Muscle layer of duodenum (tissue), 2 donors: ENCODE measurements around the gene PM20D2.
A peak's percentile ranks its signal among the peaks of the same experiment; 100 is the strongest.

Experiments
- H3K27ac ChIP-seq: one replicate; pipeline ENCODE4 v1.7.0; 2013; ENCODE audit warnings: mild to moderate bottlenecking, low read length
- H3K27me3 ChIP-seq: one replicate; pipeline ENCODE4 v1.7.0; 2013; ENCODE audit warnings: low read depth, mild to moderate bottlenecking, control low read depth, low read length
- H3K36me3 ChIP-seq, 2 donors: one replicate each; pipeline ENCODE4 v1.7.0; 2013; ENCODE audit warnings: low read length in 2 of 2, control low read depth in 1 of 2, mild to moderate bottlenecking in 1 of 2; ENCODE audit not compliant: insufficient read depth in 2 of 2, control insufficient read depth in 1 of 2
- H3K4me1 ChIP-seq, 2 donors: one replicate each; pipeline ENCODE4 v1.7.0; 2013; ENCODE audit warnings: low read length in 2 of 2, mild to moderate bottlenecking in 2 of 2, control low read depth in 1 of 2, moderate library complexity in 1 of 2; ENCODE audit not compliant: insufficient read depth in 2 of 2, control insufficient read depth in 1 of 2
- H3K4me3 ChIP-seq, 2 donors: one replicate each; pipeline ENCODE4 v1.7.0; 2013; ENCODE audit warnings: low read length in 2 of 2, low read depth in 1 of 2, mild to moderate bottlenecking in 1 of 2
- H3K9me3 ChIP-seq, 2 donors: one replicate each; pipeline ENCODE4 v1.7.0; 2013; ENCODE audit warnings: low read length in 2 of 2, control low read depth in 1 of 2, mild to moderate bottlenecking in 1 of 2; ENCODE audit not compliant: control insufficient read depth in 1 of 2
- donor health status: healthy.

PM20D2 gene

DNA sequence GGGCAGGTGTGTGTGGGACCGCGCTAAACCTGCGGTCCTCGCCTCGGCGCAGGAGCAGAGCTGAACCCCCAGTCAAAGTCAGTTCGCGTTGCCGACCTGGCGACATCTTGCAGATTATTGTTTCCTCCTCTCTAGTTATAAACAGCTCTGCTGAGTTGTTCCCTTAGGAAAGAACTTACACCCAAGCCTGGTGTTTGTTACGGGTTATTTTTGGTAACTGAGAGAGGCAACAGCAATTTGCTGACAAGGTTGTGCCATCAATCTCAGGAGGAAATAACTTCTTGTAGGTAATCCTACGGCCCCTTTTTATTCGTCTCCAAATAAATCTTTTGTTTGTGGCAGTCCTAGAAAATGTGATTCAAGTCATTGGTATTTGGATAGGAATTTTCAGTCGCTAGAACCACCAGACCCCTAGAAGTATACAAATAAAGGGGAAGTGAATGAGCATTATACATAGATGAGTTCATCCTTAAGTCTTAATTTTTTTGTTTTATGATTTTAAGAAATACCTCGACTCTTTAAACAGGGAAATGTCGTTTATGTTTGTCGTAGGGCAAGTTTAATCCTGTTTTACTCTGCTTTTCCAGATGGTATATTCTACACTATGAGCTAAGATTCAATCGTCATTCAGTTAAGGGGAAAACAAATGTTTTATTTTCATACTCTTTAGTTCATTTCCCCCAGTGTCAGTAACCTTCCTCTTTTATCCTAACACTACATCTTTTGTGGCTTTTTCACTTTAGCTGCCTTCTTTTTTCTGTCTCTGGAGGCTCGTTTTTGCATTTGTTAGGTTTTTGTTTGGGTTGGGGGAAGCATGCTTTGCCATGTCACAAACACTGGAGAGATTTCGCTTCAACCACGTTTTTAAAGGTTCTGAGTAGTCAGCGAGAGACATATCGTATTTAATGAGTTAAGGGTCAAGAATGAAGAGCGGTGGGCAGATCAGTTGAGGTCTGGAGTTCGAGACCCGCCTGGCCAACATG lies 1.2 kb downstream of the PM20D2 start:
- H3K9me3 ChIP-seq, result no peaks in the 10 kb centered on the region
- peak overlapping the region; percentile 89 for H3K27ac ChIP-seq
- H3K36me3 ChIP-seq, result no peaks in the 10 kb centered on the region
- H3K4me3 ChIP-seq, result peak overlapping the region; percentile 67 to 82
- no peaks in the 10 kb centered on the region for H3K4me1 ChIP-seq
- no peaks in the 10 kb centered on the region for H3K27me3 ChIP-seq

DNA sequence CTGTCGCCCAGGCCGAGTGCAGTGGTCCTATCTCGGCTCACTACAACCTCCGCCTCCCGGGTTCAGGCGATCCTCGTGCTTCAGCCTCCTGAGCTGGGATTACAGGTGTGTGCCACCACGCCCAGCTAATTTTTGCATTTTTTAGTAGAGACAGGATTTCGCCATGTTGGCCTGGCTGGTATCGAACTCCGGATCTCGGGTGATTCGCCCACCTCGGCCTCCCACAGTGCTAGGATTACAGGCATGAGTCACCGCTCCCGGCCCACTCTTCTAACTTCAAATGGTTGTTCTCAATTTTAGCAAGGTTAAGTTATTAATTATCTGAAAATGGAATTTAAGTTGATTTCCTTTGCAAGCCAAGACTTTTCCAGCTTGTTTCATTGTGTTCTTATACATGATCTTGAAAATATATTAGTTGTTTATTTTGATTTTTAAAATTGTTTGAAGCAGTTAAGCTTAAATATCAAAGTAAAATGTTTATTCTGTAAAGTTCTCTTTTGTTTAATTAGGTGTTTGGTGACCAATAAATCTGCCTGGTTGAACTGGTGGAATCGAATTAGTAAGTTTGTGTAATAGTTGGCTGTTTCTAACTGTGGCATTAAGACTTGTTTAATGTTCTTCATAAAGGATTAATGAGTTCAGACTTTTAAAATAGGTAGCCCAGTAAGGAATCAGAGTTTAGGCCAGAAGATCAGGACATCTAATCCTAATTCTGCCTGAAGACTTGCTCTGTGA lies 2.3 kb downstream of the PM20D2 start:
- Histone ChIP-seq H3K4me3 (no peak overlapping the region), H3K27ac (peak overlapping the region; percentile 20), H3K9me3 (no peaks in the 10 kb centered on the region), H3K27me3 (no peaks in the 10 kb centered on the region), H3K4me1 (no peaks in the 10 kb centered on the region), H3K36me3 (no peaks in the 10 kb centered on the region)

DNA sequence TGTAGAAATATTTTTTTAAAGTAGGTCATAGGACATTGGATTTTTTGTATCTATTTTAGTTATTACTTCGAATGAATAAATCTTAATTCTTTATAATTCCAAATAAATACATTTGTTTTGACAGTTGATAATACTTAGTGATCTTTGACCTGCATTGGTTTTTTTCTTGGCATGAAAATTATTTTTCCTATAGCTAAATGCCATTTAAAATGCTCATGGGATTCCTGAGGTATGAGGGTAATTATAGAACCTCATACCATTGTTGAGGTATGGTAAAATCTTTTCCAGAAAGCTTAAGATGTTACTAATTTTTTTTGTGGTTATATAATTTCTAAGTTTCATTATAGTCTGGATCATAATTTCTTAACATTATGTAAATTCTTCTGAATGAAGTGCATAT lies 8.3 kb downstream of the PM20D2 start:
- no peaks in the 10 kb centered on the region for H3K27me3 ChIP-seq
- H3K4me3 ChIP-seq, result no peak overlapping the region
- H3K27ac ChIP-seq, result no peak overlapping the region
- peaks cover 1 to 3% of the 10 kb centered on the region in 2 donors for H3K36me3 ChIP-seq
- H3K4me1 ChIP-seq, result no peaks in the 10 kb centered on the region
- no peaks in the 10 kb centered on the region for H3K9me3 ChIP-seq

DNA sequence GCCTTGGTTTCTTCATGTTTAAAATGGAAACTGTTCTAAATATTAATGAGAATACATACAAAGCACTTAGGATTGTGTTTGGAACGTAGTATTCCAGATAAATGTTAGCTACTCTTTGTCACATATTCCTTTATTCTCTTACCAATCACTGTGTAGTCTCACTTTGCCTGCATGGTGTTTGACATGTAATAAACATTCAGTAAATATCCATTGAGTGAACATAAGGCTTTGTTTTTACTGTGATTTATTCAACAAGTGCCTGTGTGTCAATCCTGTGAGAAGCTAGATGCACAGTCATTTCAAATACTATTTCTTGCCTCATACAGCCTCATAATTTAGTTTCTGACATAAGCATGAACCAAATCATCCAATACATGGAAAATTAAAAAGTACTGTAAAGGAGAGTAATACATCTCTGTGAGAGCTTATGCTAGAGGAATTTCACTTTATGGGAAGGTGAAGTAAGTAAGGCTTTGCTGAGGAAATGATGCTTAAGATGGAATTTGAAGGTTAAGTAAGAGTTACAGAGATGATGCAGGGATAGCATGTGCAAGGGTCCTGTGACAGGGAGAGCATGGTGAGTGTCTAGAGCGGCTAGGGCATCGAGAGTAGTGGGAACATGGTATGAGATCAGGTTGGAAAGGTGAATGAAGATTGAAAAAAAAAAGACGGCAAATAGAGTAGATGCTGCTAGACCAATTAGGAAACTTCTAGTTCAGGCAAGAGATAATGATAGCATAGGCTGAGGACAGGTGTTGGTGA lies 14.7 kb downstream of the PM20D2 start:
- Histone ChIP-seq H3K27ac (peak overlapping the region; percentile 78), H3K36me3 (peaks cover 0 to 15% of the 10 kb centered on the region in 2 donors), H3K4me1 (no peaks in the 10 kb centered on the region)

DNA sequence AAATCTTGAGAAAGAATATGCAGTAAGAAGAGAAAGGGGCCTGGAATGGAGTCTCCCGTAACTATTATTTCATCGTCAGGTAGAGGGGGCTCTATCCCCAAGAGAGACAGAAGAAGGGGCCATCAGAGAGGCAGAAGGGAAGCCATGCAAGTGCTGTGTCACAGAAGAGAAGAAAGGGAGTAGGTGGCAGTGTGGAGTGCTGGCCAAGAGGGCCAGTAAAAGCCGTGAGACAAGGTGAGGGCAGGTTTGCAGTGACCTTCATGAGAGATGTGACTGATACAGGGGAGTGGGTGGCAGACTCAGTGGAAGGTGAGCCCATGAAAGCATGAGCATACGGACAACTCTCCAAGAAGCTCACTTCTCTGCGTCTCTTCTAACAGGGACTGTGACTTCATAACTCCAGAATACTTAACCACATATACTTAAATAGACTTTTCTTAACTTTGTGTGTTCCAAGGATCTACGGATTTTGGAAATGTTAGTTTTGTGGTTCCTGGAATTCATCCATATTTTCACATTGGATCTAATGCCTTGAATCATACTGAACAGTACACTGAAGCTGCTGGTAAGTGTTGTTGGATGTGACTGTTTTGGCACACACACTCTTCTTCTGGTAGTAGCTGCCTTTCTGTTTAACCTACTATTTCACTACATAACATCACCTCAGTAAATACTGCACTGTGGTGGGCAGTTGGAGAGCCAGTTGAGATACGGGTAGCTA lies 15.6 kb downstream of the PM20D2 start:
- peak overlapping the region; percentile 78 for H3K27ac ChIP-seq
- peak overlapping the region in 1 of 2 donors; percentile 42 for H3K4me3 ChIP-seq
- H3K9me3 ChIP-seq, result no peaks in the 10 kb centered on the region
- H3K36me3 ChIP-seq, result peaks cover 0 to 15% of the 10 kb centered on the region in 2 donors
- no peaks in the 10 kb centered on the region for H3K27me3 ChIP-seq
- H3K4me1 ChIP-seq, result no peaks in the 10 kb centered on the region

More for the DNA sequence above, 14.7 kb downstream of the PM20D2 start:
- H3K27me3 ChIP-seq, result no peaks in the 10 kb centered on the region
- no peaks in the 10 kb centered on the region for H3K9me3 ChIP-seq
- H3K4me3 ChIP-seq, result peak overlapping the region in 1 of 2 donors; percentile 15

DNA sequence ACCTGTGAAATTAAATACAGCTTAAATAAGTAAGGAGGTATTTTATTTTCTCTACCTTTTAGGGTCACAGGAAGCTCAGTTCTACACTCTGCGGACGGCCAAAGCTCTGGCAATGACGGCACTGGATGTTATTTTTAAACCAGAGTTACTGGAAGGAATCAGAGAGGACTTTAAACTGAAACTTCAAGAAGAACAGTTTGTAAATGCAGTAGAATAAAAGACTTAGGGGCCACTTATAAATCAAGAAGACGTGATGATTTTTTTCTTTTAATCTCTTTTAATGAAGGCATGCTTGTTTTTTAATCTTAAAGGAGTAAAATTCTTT lies 16.2 kb downstream of the PM20D2 start:
- Histone ChIP-seq H3K36me3 (peaks cover 0 to 15% of the 10 kb centered on the region in 2 donors), H3K9me3 (no peaks in the 10 kb centered on the region), H3K4me1 (no peaks in the 10 kb centered on the region), H3K4me3 (no peak overlapping the region), H3K27ac (peak overlapping the region; percentile 78), H3K27me3 (no peaks in the 10 kb centered on the region)

DNA sequence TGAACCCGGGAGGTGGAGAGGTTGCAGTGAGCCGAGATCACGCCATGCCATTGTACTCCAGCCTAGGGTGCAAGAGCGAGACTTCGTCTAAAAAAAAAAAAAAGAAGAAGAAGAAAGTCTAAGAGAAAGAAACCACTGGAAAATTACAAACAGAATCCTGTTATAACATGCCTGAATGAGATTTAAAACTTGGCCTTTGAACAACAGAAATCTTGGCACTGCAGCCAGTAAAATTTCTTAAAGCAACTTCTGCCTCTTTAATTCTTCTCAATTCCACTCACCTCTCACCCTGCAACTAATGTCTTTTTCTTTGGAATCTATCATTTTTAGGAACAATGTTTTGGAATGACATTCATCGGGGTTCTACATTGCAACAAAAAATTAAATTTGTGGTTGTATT lies 26.3 kb downstream of the PM20D2 start:
- H3K36me3 ChIP-seq, result no peaks in the 10 kb centered on the region
- no peak overlapping the region for H3K4me3 ChIP-seq
- H3K4me1 ChIP-seq, result no peaks in the 10 kb centered on the region
- no peak overlapping the region for H3K27ac ChIP-seq
- H3K9me3 ChIP-seq, result no peaks in the 10 kb centered on the region
- H3K27me3 ChIP-seq, result no peaks in the 10 kb centered on the region

DNA sequence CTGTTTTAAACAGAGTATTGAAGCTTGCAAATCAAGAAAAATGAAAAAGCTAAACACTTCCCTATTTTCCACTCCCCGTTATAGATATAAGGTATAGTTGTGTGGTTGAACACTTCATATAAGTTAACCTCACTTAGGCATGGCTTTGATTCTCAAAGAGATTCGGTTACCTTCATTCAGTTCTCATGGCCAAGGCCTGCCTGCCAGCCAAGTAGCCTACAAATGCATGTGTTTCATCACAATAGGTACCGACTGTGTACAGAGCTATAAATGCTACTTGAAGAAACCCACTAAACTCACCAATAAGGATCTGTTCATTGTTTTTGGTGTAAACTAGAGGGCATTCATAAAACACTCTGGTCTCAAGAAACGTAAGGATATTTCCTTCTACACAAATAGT lies 27.8 kb downstream of the PM20D2 start:
- Histone ChIP-seq H3K27ac (no peak overlapping the region), H3K27me3 (no peaks in the 10 kb centered on the region), H3K36me3 (no peaks in the 10 kb centered on the region), H3K4me1 (no peaks in the 10 kb centered on the region), H3K4me3 (no peak overlapping the region), H3K9me3 (no peaks in the 10 kb centered on the region)

DNA sequence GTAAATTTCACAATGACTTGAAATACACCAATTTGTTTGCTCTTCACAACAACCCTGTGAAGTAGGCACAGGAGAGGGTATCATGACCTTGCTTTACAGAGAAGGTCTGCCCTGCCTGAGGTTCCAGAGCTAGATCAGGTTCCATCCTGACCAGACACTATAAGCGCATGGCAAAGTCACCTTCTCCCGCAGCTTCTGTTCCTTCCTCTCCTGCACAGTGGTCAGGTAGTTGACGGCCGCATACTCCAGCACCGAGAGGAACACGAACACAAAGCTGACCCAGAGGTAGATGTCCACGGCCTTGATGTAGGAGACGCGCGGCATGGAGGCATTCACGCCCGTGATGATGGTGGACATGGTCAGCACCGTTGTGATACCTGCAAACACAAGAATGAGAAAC lies 34.3 kb downstream of the PM20D2 start:
- Histone ChIP-seq H3K27me3 (no peaks in the 10 kb centered on the region), H3K4me1 (no peaks in the 10 kb centered on the region), H3K9me3 (no peaks in the 10 kb centered on the region), H3K4me3 (no peak overlapping the region), H3K36me3 (no peaks in the 10 kb centered on the region), H3K27ac (no peak overlapping the region)

DNA sequence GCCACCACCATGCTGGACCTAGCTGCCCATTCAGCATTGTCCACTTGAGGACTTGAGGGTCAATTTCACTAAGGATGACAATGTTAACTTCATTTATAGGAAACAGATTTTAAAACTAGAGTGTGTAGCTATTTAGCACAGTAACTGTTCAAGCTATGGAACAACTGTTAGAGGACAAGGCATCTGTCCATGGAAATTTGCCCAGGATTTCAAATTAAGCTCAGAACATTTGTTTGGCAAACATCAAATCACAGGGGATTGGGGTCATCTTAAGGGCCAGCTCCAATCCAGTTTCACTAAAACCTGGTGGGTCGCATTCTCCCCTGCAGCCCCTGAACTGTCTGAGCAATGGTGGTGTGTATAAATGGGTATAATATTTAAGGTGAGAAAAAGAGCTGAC lies 35.1 kb downstream of the PM20D2 start:
- no peaks in the 10 kb centered on the region for H3K4me1 ChIP-seq
- H3K27ac ChIP-seq, result no peak overlapping the region
- H3K4me3 ChIP-seq, result no peak overlapping the region
- no peaks in the 10 kb centered on the region for H3K9me3 ChIP-seq
- H3K36me3 ChIP-seq, result no peaks in the 10 kb centered on the region
- H3K27me3 ChIP-seq, result no peaks in the 10 kb centered on the region
